Left lung (tissue), 10 donors: ENCODE measurements around the gene MRPL30. TPM values are rescaled to one million over a fixed set of nuclear protein-coding genes. Genes with fewer than 3 reads are reported as not detected.
A peak's percentile ranks its signal among the peaks of the same experiment; 100 is the strongest.

Experiments used
- ATAC-seq: fragments of 200-7000 bp; cut with Tn5 transposase; one replicate; pipeline ENCODE4 v1.9.1; 2020; ENCODE audit warnings: moderate library complexity
- DNase-seq, 4 donors: peaks; one replicate each; pipeline ENCODE4 v3.0.0-alpha.2; 2013 to 2020
- H3K27ac ChIP-seq, 2 donors: fragments of 200-600 bp; sonication (generic) in 1 of 2; one replicate each; pipeline versions ENCODE4 v1.5.0 to v1.8.0; 2020 to 2021
- H3K27me3 ChIP-seq, 2 donors: fragments of 200-600 bp; sonication (generic) in 1 of 2; one replicate each; pipeline versions ENCODE4 v1.5.0 to v1.8.0; 2020 to 2021
- H3K36me3 ChIP-seq, 2 donors: fragments of 200-600 bp; sonication (generic) in 1 of 2; one replicate each; pipeline versions ENCODE4 v1.5.0 to v1.8.0; 2020 to 2021
- H3K4me1 ChIP-seq, 2 donors: fragments of 200-600 bp; one replicate each; pipeline ENCODE4 v1.8.0; 2021
- H3K4me3 ChIP-seq, 2 donors: fragments of 200-600 bp; sonication (generic) in 1 of 2; one replicate each; pipeline versions ENCODE4 v1.5.0 to v1.8.0; 2020 to 2021; ENCODE audit warnings: mild to moderate bottlenecking in 1 of 2
- H3K9me3 ChIP-seq, 2 donors: fragments of 200-600 bp; sonication (generic) in 1 of 2; one replicate each; pipeline versions ENCODE4 v1.5.0 to v1.8.0; 2020 to 2021
- intact Hi-C, 2 donors: fragments of 100-400 bp; cut with DNase I; formaldehyde crosslinking; loops; one replicate each; pipeline versions ENCODE4 v1.11.2 to v1.14.2; 2022
- polyA plus RNA-seq, 6 donors: library from polyadenylated mRNA; unstranded; fragments of 120-200 nt; gene quantifications; one replicate each; pipeline ENCODE4 v1.2.1, GENCODE V29; 2013; ENCODE audit not compliant: insufficient read length in 6 of 6
- total RNA-seq, 2 donors: library from RNA; stranded (reverse); fragmentation: NEBNext Ultra II Directional; extraction: Animal tissue kit (Norgen Biotek cat#: 25700); gene quantifications; one replicate each; pipeline ENCODE4 v1.2.1, GENCODE V29; 2021
- TF ChIP-seq, protein P1 (sequence below), 2 donors: fragments of 200-600 bp; sonication (generic) in 1 of 2; IDR thresholded peaks; one replicate each; pipeline versions ENCODE4 v1.5.0 to v1.8.0; 2021; ENCODE audit warnings: antibody characterized with exemption in 2 of 2
- donor health status: DM: no; HTN: yes; CAD: no.
- donor health status: DM: no; HTN: no; CAD: no.

MRPL30 gene
- total and polyA plus RNA-seq, 8 donors: 19.7 to 58.8 (median 50.1) TPM

GRCh38 chr2:99166218-99166617 is 14.8 kb upstream of the MRPL30 start:
- Histone ChIP-seq H3K36me3 (peaks cover 4 to 79% of the 10 kb centered on the region in 2 donors), H3K4me1 (no peaks in the 10 kb centered on the region), H3K4me3 (no peak overlapping the region), H3K9me3 (no peaks in the 10 kb centered on the region), H3K27me3 (no peaks in the 10 kb centered on the region), H3K27ac (no peak overlapping the region)
- intact Hi-C loops: no loop called here
- peak in 1 of 4 donors; percentile 45 for DNase-seq
- peak; percentile 99 for ATAC-seq
- TF ChIP-seq, protein P1, sequence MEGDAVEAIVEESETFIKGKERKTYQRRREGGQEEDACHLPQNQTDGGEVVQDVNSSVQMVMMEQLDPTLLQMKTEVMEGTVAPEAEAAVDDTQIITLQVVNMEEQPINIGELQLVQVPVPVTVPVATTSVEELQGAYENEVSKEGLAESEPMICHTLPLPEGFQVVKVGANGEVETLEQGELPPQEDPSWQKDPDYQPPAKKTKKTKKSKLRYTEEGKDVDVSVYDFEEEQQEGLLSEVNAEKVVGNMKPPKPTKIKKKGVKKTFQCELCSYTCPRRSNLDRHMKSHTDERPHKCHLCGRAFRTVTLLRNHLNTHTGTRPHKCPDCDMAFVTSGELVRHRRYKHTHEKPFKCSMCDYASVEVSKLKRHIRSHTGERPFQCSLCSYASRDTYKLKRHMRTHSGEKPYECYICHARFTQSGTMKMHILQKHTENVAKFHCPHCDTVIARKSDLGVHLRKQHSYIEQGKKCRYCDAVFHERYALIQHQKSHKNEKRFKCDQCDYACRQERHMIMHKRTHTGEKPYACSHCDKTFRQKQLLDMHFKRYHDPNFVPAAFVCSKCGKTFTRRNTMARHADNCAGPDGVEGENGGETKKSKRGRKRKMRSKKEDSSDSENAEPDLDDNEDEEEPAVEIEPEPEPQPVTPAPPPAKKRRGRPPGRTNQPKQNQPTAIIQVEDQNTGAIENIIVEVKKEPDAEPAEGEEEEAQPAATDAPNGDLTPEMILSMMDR (IDR thresholded peaks at IDR 0.05): no peak

DNA sequence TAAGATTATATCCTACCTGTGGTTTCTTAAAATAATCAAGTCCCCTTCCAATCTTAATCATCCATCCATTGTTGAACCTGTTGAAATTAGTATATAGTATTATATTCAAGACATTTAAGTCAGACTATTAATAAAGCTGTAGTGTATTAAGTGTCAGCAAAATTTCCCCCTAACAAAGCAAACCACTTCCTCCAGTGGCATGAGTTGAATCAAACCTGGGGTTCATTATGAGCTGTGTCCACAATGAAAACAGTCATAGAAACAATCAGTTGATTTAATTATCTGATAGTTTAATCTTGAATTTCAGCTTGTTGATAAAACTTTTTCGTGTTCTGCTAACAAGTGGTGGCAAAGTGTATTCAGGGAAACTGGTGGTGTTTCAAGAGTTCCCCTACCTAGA is 11.4 kb upstream of the MRPL30 start:
- TF ChIP-seq, protein P1 (IDR thresholded peaks at IDR 0.05): no peak
- peaks cover 4 to 88% of the 10 kb centered on the region in 2 donors for H3K36me3 ChIP-seq

GRCh38 chr2:99171377-99172140 is 9.4 kb upstream of the MRPL30 start:
- intact Hi-C loops: no loop called here
- no peaks in the 10 kb centered on the region for H3K9me3 ChIP-seq
- TF ChIP-seq, protein P1 (IDR thresholded peaks at IDR 0.05): no peak
- no peak overlapping the region for H3K4me3 ChIP-seq
- no peaks in the 10 kb centered on the region for H3K4me1 ChIP-seq
- peaks cover 4 to 72% of the 10 kb centered on the region in 2 donors for H3K36me3 ChIP-seq
- no peak for ATAC-seq
- no peak for DNase-seq
- H3K27me3 ChIP-seq: no peaks in the 10 kb centered on the region
- no peak overlapping the region for H3K27ac ChIP-seq

More for the DNA sequence above, 11.4 kb upstream of the MRPL30 start:
- intact Hi-C loops: no loop called here
- H3K9me3 ChIP-seq: no peaks in the 10 kb centered on the region
- no peak for DNase-seq
- H3K4me3 ChIP-seq: no peak overlapping the region
- no peak overlapping the region for H3K27ac ChIP-seq
- no peak for ATAC-seq
- H3K27me3 ChIP-seq: no peaks in the 10 kb centered on the region
- no peaks in the 10 kb centered on the region for H3K4me1 ChIP-seq

- TF ChIP-seq, protein P1 (IDR thresholded peaks at IDR 0.05): no peak
- H3K27ac ChIP-seq: peak overlapping the region; percentile 78 to 88
- DNase-seq (no peak), ATAC-seq (no peak)
- H3K9me3 ChIP-seq: no peaks in the 10 kb centered on the region
- peaks cover 0 to 6% of the 10 kb centered on the region in 2 donors for H3K36me3 ChIP-seq
- H3K4me3 ChIP-seq: peak overlapping the region; percentile 79 to 87
- no peaks in the 10 kb centered on the region for H3K27me3 ChIP-seq
- H3K4me1 ChIP-seq: peaks cover 23 to 51% of the 10 kb centered on the region in 2 donors
- intact Hi-C loops: loop anchor here in 1 of 2 donors (10.0 kb wide), 1 partner anchor 153 kb away; the partner anchor contains the start of genes EIF5B and TXNDC9
Observed at GRCh38 chr2:99181624-99182000, 628 bp downstream of the MRPL30 start.

GRCh38 chr2:99183025-99183424 is 2.0 kb downstream of the MRPL30 start:
- H3K4me3 ChIP-seq: no peak overlapping the region
- H3K27ac ChIP-seq: no peak overlapping the region
- H3K36me3 ChIP-seq: peaks cover 0 to 17% of the 10 kb centered on the region in 2 donors
- DNase-seq (peak in 1 of 4 donors; percentile 21), ATAC-seq (no peak)
- H3K9me3 ChIP-seq: no peaks in the 10 kb centered on the region
- H3K27me3 ChIP-seq: no peaks in the 10 kb centered on the region
- intact Hi-C loops: loop anchor here in 1 of 2 donors (10.0 kb wide), 1 partner anchor 152 kb away; the partner anchor contains the start of genes EIF5B and TXNDC9
- TF ChIP-seq, protein P1 (IDR thresholded peaks at IDR 0.05): no peak
- peaks cover 23 to 44% of the 10 kb centered on the region in 2 donors for H3K4me1 ChIP-seq
